NOMO-1 treated with DMSO at 0.1 percent for 48 hours (cell line): Measurements from ENCODE around the gene NF1.
A peak's percentile ranks its signal among the peaks of the same experiment; 100 is the strongest.
"Not testable (repeated sequence)": the region's sequence is repeated elsewhere in the genome, so short reads cannot be mapped to it uniquely, and the experiment has no call there.

Experiments used
- DNase-seq: peaks from one replicate; lab custom pipeline; 2025; ENCODE audit not compliant: unreplicated experiment; lab: John Stamatoyannopoulos, UW

The NF1 gene

DNA sequence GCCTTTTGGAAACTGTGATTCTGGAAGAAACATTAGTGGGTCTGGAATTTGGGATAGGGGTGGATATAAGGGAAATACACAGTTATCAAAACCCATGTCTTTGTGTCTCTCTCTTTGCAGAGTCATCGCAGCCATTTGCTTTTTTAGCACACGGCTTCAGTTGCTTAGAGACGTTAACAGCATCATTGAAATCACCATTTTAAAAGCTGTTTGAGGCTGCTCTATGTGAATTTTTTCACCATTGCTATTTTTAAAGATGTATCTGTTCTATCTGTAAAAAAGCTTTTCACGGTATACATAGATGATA lies 155.0 kb downstream of the NF1 start:
- DNase-seq: no peak

DNA sequence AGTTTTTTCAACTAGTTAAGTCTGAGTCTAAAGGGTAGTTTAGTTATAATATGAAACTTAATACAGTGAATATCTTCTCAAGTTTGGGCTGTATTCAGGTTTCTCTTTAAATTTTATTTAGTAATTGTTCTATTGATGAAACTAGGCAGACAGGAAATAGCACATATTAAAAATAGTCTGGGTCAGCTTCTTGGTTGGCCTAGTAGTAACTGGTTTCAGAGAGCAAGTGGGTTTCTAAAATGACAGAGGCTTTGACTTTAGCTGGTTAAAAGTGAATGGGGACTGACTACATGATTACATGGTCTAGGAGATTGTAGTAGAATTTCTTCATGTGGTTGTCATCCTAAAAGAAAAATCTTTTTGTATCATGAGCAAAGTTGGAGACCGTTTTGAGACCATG lies 155.5 kb downstream of the NF1 start:
- DNase-seq: no peak

DNA sequence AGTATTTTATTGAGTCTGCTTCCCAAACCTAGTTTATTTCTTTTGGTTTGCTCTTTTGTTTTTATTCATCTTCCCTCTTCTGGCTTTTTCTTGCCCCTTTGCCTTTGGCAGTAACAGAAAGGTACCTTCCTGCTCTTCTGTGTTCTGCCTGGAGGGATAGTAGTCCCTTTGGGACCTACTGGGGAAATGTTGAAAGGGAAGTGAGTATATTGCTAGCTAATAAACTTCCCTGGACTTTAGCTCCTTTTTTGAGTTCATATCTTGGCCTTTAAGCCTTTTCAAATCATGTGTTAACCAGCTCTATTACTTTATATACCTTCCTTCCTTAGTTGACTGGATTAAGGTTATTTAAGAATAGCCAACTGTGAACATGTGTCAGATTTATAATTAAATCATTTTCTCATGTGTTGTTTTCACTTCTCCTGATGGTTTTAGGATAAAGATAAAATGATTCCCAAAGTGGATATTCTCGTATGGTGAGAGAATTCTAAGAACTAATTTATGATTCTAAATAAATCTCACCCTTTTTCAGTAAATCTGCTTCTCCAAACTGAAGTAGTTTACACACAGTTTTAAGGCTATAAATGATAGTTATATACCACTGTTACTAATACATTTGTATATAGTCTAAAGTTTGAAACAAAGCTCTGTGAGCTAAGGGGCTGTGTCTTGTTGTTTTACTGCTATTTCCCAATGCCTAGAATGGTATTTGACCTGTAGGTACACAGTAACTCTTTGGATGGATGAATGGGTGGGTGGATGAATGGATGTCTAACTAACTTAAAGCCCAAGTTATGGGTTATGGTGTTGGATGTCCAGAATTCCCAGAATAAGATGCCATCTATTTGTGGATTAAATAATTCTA lies 156.6 kb downstream of the NF1 start:
- no peak for DNase-seq

DNA sequence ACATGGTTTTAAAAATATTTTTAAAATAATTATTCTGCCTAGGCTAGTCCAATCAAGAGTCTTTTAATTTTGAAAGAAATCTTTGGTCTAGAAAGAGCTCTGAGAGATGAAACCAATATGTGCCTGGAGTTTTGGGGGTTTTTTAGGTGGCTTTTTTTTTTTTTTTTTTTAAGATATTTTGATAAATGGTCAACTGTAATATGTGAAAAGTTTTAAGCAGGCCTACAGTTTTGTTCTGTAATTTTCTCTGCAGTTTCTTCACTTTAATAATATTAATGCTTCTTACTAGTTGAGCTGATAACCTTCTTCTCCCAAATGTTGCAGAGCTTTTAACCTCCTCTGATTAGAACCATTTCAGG lies 157.2 kb downstream of the NF1 start:
- no peak for DNase-seq

DNA sequence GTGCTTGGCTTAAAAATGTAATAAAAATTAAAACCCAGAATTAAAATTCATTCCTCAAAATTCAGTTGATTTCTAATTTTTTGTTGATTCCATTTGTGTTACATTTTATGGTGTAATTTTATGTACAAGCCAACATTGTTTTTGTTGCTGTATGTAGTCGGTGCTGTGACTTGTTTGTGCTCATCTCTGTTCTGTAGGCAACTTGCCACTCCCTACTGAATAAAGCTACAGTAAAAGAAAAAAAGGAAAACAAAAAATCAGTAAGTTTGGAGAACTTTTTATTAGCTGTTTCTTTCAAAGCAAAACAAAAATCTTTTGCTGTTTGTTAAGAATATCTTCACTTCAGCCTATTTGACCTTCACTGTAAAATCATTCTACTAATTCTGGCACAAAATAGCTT lies 158.0 kb downstream of the NF1 start:
- no peak for DNase-seq

DNA sequence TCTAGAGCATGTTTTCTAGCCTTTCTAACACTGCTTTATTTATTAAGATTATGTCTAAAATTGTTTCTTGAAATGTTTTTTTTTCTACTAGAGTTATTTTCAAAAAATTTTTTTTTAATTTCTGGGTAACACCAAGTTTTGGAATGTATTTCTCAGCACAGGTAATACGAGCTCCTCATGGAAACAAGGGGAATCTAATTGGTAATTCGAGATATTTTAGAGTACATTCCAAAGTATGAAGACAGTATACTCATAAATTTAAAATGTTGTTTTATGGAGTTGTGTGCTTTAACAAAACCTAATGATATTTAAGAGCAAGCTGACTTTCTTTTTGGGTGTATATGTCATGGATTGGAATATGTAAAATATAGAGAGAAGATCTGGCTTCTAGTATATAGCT lies 159.9 kb downstream of the NF1 start:
- no peak for DNase-seq

DNA sequence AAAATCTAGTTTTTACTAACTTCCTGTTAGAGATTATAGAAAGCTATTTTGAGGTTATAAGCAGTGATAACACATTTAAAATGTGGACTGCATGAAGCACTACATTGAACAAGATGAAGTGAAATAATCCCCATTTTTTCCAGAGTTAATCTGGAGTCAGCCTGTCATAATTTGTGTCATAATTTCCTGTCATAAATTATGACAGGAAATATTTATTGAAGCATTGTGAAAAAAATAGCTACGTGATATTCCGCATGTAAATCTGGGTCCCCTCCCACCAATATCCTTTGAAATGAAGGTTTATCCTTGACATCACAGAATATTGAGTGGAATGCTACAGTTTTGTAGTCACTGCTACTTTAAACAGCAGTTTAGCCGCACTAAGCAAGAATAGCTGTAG lies 162.2 kb downstream of the NF1 start:
- DNase-seq: no peak

DNA sequence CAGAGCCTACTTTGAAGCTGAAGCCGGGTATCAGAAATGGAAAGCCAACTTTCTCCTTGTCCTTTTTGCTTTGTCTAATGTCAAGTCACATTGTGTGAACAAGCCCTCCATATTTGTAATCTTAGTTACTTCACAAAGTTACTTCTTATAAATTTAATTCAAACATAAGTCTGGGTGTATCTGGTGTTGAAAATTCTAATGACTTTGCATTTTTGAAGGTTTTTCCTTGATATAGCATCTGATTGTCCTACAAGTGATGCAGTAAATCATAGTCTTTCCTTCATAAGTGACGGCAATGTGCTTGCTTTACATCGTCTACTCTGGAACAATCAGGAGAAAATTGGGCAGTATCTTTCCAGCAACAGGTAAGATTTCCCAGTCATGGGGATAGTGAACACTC lies 165.4 kb downstream of the NF1 start:
- no peak for DNase-seq

DNA sequence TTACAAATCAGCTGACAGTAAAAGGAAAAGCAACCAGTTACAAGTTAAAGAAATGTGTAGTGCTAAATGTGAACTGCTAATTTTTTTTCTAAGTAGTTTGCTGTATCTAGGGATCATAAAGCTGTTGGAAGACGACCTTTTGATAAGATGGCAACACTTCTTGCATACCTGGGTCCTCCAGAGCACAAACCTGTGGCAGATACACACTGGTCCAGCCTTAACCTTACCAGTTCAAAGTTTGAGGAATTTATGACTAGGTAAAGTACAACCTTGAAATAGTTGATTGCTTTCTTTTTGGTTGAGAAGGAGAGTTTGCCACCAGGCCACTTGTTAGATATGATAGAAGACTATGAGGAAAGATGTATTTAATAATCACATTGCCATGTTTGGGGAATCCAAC lies 166.8 kb downstream of the NF1 start:
- DNase-seq: no peak

GRCh38 chr17:31262923-31263322 lies 168.1 kb downstream of the NF1 start:
- DNase-seq: not testable (repeated sequence)

DNA sequence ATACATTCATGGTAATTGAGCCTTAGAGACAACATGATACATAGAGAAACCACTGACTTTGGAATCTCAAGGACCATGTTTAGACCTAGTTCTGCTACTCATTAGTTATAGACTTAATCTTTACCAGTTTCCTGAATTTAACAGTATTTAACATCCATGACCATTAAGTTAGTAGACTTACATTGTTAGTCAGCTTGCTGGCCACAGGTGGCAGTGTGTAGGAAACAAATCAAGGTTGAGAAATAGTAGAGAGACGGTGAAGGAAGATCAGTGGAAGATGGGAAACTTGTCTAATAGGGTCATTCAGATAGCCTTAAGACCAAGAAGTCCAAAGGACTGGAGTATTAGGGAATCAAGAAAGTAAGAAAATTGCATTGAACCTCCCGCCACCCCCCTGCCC lies 171.3 kb downstream of the NF1 start:
- DNase-seq: no peak

DNA sequence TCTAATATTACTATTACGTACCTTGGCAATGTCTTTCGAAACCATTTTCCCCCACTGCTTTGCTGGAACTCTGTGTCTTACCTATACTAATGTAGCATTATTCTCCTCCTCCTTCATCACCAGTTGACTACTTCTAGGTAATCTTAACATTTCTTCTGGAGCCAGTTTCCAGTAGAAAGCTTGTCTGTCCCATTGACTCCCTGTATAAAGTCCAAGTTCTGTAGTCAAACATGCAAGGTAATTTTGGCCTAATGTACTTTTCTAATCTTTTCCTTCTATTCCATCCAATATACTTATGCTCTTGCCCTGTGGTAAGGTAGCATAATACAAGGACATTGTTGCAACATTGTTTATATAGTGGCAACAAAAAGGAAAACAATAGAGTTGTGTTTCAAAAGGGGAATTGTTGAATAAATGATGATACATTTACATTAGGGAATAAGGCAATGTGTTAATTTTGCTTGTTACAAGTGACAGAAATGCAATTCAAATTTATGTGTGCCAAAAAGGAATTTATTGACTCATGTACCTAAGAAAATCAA lies 174.3 kb downstream of the NF1 start:
- DNase-seq: no peak

DNA sequence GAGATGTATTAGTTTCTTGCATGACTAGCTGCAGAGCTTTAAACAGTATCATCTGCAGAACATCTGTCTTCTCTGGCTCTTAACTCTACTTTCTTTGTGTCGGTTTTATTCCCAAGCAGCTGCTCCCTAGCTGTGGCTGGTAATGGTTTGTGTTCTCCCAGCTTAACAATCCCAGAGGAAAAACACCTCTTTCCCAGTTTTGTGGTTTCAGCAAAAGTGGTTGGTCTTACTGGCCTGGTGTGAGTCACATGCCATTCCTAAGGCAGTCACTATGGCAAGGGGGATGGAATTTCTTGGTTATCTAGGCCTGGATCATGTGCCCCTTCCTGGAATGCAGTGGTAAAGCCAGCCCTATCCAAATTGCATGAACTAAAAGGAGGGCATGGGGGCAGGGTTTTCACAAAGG lies 174.8 kb downstream of the NF1 start:
- no peak for DNase-seq

DNA sequence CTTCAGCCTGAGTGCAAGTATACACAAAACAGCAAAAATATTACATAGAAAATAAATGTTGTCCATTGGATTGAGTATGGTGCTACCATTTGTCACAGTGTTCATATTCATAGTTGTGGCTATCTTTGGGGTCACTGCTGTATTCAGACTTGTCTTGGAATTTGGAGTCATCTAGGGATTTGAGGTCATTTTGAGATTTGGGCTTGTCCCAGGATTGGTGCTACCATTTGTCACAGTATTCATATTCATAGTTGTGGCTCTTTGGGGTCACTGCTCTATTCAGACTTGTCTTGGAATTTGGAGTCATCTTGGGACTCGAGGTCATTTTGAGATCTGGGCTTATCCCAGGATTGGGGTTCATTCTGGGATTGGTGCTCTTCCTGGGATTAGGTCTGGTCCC lies 177.5 kb downstream of the NF1 start:
- no peak for DNase-seq

DNA sequence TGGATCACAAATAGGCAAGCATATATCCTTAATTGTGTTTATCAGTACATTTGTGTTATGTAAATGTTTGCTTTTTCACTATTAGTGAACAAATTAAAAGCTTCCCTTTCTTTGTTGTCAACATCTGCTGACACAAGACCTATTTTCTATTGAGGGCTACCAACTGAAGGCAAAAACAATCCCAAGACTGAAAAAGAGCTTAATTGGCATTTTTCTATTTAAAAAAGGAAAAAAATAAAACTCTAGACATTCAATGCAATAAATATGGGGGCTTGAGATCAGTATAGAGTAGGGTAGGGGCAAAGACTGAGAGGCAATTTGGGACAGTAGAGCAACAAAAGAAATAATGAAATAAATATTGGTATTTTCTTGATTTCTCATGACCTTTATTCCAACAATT lies 178.0 kb downstream of the NF1 start:
- DNase-seq: no peak

- DNase-seq: no peak
Observed at GRCh38 chr17:31273516-31273915, 178.7 kb downstream of the NF1 start.

DNA sequence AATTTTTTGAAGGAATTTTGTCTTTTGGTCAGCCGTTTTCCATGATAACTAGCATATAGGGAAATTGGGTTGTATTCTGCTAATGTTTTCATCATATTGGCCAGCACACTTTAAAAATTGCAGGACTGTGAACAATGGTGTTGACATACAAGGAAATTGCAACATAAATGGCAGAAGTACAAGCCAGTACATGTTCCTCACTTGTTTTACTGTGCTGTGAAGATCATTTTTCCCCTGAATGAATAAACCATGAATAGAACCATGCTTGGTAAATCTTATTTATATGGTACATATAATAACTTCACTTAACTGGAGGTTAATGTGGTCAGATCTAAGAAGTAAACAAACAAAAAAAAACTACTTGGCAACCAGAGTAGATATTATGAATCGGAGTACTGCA lies 179.5 kb downstream of the NF1 start:
- DNase-seq: peak; percentile 91

DNA sequence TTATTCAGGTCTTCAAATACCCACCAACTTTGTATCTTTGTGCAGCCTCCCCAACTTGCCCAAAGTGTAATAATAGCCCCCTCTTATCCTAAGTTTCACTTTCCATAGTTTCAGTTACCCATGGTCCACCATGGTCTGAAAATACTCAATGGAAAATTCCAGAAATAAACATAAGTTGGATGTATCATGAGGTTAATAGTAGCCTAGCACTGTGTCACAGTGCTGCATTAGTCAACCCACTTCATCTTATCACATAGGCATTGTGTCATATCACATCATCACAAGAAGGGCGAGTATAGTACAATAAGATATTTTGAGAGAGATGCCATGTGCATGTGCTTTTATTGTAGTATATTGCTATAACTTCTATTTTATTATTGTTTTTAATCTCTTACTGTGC lies 180.3 kb downstream of the NF1 start:
- no peak for DNase-seq

DNA sequence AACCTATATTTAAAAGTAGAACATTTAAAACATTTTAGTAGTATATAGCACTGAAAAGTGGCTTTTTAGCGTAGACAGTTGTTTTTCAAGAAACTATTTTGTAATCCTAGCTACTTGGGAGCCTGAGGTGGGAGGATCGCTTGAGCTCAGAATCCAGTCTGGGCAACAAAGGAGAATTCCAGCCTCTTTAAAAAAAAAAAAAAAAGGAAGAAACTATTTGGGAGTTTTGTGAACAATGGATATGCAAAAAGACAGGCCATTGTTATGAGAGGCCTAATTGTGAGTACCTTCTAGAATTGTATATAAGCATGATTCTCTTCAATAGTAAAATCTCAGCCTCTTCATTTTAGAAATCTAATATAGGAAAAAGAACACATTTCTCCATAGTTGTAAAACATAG lies 184.6 kb downstream of the NF1 start:
- no peak for DNase-seq

DNA sequence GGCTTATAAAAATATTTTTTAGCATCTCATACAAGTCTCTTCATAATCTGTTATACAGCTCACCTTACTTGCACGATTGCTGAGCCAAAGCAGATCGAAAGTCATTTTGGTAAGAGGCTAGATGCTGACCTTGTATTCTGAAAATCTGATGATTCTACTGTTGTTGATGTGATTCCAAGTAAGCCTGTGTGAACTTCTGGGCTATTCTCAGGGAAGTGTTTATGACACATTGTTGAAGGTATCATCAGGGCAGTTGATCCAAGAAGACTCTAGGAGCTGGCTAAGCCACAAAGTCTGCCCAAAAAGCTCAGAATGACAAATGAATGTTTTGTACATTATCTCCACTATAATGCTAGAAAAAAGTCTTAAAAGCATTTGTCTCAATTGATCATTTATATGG lies 186.3 kb downstream of the NF1 start:
- no peak for DNase-seq

GRCh38 chr17:31283841-31284240 lies 189.1 kb downstream of the NF1 start:
- no peak for DNase-seq

- no peak for DNase-seq
Observed at GRCh38 chr17:31286587-31286986, 191.8 kb downstream of the NF1 start.

- DNase-seq: not testable (repeated sequence)
Observed at GRCh38 chr17:31287932-31288331, 193.2 kb downstream of the NF1 start.
